Heart left ventricle (tissue), 16 donors: ENCODE measurements around the gene FAXC. TPM values are rescaled to one million over a fixed set of nuclear protein-coding genes. Genes with fewer than 3 reads are reported as not detected.

Experiments used
- ATAC-seq, 4 donors: fragments of 200-7000 bp; cut with Tn5 transposase; one replicate each; pipeline ENCODE4 v1.9.1; 2020 to 2022; ENCODE audit warnings: moderate library complexity in 4 of 4, mild to moderate bottlenecking in 3 of 4, moderate number of reproducible peaks in 1 of 4
- DNase-seq, 5 donors: peaks; one replicate each; pipeline ENCODE4 v3.0.0-alpha.2; 2020
- H3K27ac ChIP-seq, 12 donors: fragments of 200-600 bp; sonication (generic) in 4 of 12; one replicate each; pipeline versions ENCODE4 v1.5.0 to v1.8.0; 2016 to 2022; ENCODE audit warnings: mild to moderate bottlenecking in 2 of 12
- H3K27me3 ChIP-seq, 9 donors: fragments of 200-600 bp; sonication (generic) in 2 of 9; one replicate each; pipeline versions ENCODE4 v1.5.1 to v1.8.0; 2016 to 2022; ENCODE audit warnings: mild to moderate bottlenecking in 3 of 9
- H3K36me3 ChIP-seq, 9 donors: fragments of 200-600 bp; sonication (generic) in 2 of 9; one replicate each; pipeline versions ENCODE4 v1.5.0 to v1.8.0; 2018 to 2022; ENCODE audit warnings: mild to moderate bottlenecking in 2 of 9
- H3K4me1 ChIP-seq, 12 donors: fragments of 200-600 bp; sonication (generic) in 4 of 12; one replicate each; pipeline versions ENCODE4 v1.5.0 to v1.8.0; 2016 to 2022; ENCODE audit warnings: mild to moderate bottlenecking in 3 of 12
- H3K4me3 ChIP-seq, 12 donors: fragments of 200-600 bp; sonication (generic) in 4 of 12; one replicate each; pipeline versions ENCODE4 v1.5.0 to v1.8.0; 2017 to 2022; ENCODE audit warnings: mild to moderate bottlenecking in 9 of 12, moderate library complexity in 4 of 12
- H3K9me3 ChIP-seq, 12 donors: fragments of 200-600 bp; sonication (generic) in 4 of 12; one replicate each; pipeline versions ENCODE4 v1.5.0 to v1.8.0; 2016 to 2022; ENCODE audit warnings: mild to moderate bottlenecking in 1 of 12
- CTCF ChIP-seq, 12 donors: fragments of 200-600 bp; sonication (generic) in 4 of 12; IDR thresholded peaks; one replicate each; pipeline versions ENCODE4 v1.5.0 to v1.8.0; 2018 to 2022; ENCODE audit warnings: antibody characterized with exemption in 12 of 12, mild to moderate bottlenecking in 5 of 12
- POLR2A ChIP-seq, 2 donors: fragments of 450-650 bp; IDR thresholded peaks; one replicate each; pipeline ENCODE4 v1.6.1; 2017; ENCODE audit warnings: antibody characterized with exemption in 2 of 2, mild to moderate bottlenecking in 2 of 2, moderate library complexity in 2 of 2
- WGBS, 4 donors: extraction: QIAGEN DNeasy Blood & Tissue Kit in 2 of 4; methylation state at CpG; one replicate each; pipeline versions ENCODE4 v1.1.5 to v1.1.7; 2013 to 2018; 5-methylcytosine and 5-hydroxymethylcytosine counted together
- intact Hi-C, 10 donors: fragments of 100-400 bp; cut with DNase I; formaldehyde crosslinking; loops; one replicate each; pipeline versions ENCODE4 v1.11.1 to v1.14.2; 2022
- polyA plus RNA-seq, 2 donors: library from polyadenylated mRNA; stranded (reverse); fragments of 200-250 nt; gene quantifications; one replicate each; pipeline ENCODE4 v1.2.3, GENCODE V29; 2013
- total RNA-seq, 9 donors: library from RNA; depleted of rRNA in 2 of 9; stranded (reverse); fragments of >200 nt in 2 of 9; fragmentation: NEBNext Ultra II Directional in 3 of 9; extraction: Animal tissue kit (Norgen Biotek cat#: 25700) in 3 of 9; gene quantifications; one replicate each; pipeline versions ENCODE4 v1.1.0 to v1.2.4, GENCODE V29; 2016 to 2023
- donor health status: ischemic (EF 13 %, LVEDD 7.1; RV severe dilation, severe dysfunction).
- donor health status: healthy with polysubstance abuse.
- donor health status: DM: no; HTN: yes; CAD: no.
- donor health status: DM: no; HTN: no; CAD: no.
- donor health status: ischemic (EF 25% LVEDD 6.9; RV normal size, moderate dysfunction).
- donor health status: ischemic (EF 25% LVEDD 5.7; RV mildly dilated, moderate dysfunction).
- donor health status: healthy.
- donor health status: DM: yes; HTN: yes; CAD: no.
- donor health status: ischemic (EF 35%, LVEDD 5.7; RV mildly dilated, moderate dysfunction).
- donor health status: nonischemic (EF 11% LVEDD 7.7; RV severe dilation, severe dysfunction).
- donor health status: DM: yes; HTN: yes; CAD: no.
- donor health status: PGD.
- donor health status: ischemic (EF 29% LVEDD 5.4; RV normal size, mild dysfunction).
- donor health status: nonischemic (EF 23%, LVEDD 6.1; RV moderate dilation, normal function).

Gene FAXC
- total and polyA plus RNA-seq, 11 donors = under 0.01 to 3.2 (median 0.51) TPM; not detected in 3

- no peak for TF ChIP-seq POLR2A (IDR thresholded peaks at IDR 0.05)
- TF ChIP-seq CTCF (IDR thresholded peaks at IDR 0.05) = no peak
- ATAC-seq = no peak
- intact Hi-C loops = no loop called here
These were observed 117.4 kb downstream of the FAXC start for GRCh38 chr6:99232056-99232455.

GRCh38 chr6:99225172-99225571 is 124.3 kb downstream of the FAXC start:
- Histone ChIP-seq H3K27me3 (no peaks in the 10 kb centered on the region), H3K9me3 (no peaks in the 10 kb centered on the region), H3K4me1 (no peaks in the 10 kb centered on the region), H3K27ac (no peak overlapping the region), H3K4me3 (no peak overlapping the region), H3K36me3 (no peaks in the 10 kb centered on the region)
- TF ChIP-seq CTCF (IDR thresholded peaks at IDR 0.05) = no peak
- intact Hi-C loops = no loop called here
- no peak for DNase-seq
- no peak for ATAC-seq
- 40 to 51% (median 42%) methylated on average over 3 of the region's 3 CpGs for WGBS, 4 donors

More at GRCh38 chr6:99232056-99232455, 117.4 kb downstream of the FAXC start:
- no peak for DNase-seq
- Histone ChIP-seq H3K4me1 (no peaks in the 10 kb centered on the region), H3K27ac (no peak overlapping the region), H3K27me3 (peaks cover 0 to 29% (median 0%) of the 10 kb centered on the region in 9 donors), H3K9me3 (no peaks in the 10 kb centered on the region), H3K4me3 (no peak overlapping the region), H3K36me3 (no peaks in the 10 kb centered on the region)
- WGBS, 4 donors = 69 to 78% (median 72%) methylated on average over 8 of the region's 8 CpGs

Other genes with a start within 250 kb of the FAXC start
- gene COQ3, start 44.5 kb upstream of the FAXC start, total RNA-seq = 10 to 100 TPM in 8 of 9 donors, 1 to 10 TPM in 1; 9.5 to 39.1 (median 26.3) TPM
- 10 to 100 TPM; 31.8 to 37.7 TPM for gene COQ3, start 44.5 kb upstream of the FAXC start, polyA plus RNA-seq
- 10 to 100 TPM; 22.3 to 64.8 (median 48.9) TPM for gene PNISR, start 75.6 kb upstream of the FAXC start, total RNA-seq
- gene PNISR, start 75.6 kb upstream of the FAXC start, polyA plus RNA-seq = 10 to 100 TPM; 20.8 to 60.6 TPM
- gene USP45, start 165.7 kb upstream of the FAXC start, total RNA-seq = 10 to 100 TPM in 5 of 9 donors, 1 to 10 TPM in 4; 6.1 to 14.5 (median 10.2) TPM
- gene USP45, start 165.7 kb upstream of the FAXC start, polyA plus RNA-seq = 1 to 10 TPM; 4.5 to 4.8 TPM
- 10 to 100 TPM; 13.8 to 24.2 (median 17.9) TPM for gene CCNC, start 219.0 kb upstream of the FAXC start, total RNA-seq
- 10 to 100 TPM; 12.3 to 19.0 TPM for gene CCNC, start 219.0 kb upstream of the FAXC start, polyA plus RNA-seq